Nephron (organoid): ENCODE data around the gene SERTAD2.

Experiments
- H3K27ac Mint-ChIP-seq, 3 experiments: 2 replicates each; pipeline ENCODE4 v1.8.0; 2020; ENCODE audit warnings: mixed read lengths in 3 of 3, mild to moderate bottlenecking in 2 of 3, moderate library complexity in 1 of 3
- H3K27me3 Mint-ChIP-seq: 2 replicates; pipeline ENCODE4 v1.8.0; 2021; ENCODE audit warnings: low read depth, mild to moderate bottlenecking, moderate library complexity, mixed read lengths
- H3K36me3 Mint-ChIP-seq: 2 replicates; pipeline ENCODE4 v1.8.0; 2020; ENCODE audit warnings: low read depth, mixed read lengths
- H3K4me1 Mint-ChIP-seq: 2 replicates; pipeline ENCODE4 v1.8.0; 2020; ENCODE audit warnings: mixed read lengths
- H3K4me3 Mint-ChIP-seq, 3 experiments: 2 replicates each; pipeline ENCODE4 v1.8.0; 2020; ENCODE audit warnings: mild to moderate bottlenecking in 3 of 3, mixed read lengths in 3 of 3, moderate library complexity in 2 of 3
- H3K9me3 Mint-ChIP-seq: 2 replicates; pipeline ENCODE4 v1.8.0; 2020; ENCODE audit warnings: mixed read lengths
- TF ChIP-seq, protein P1 (sequence below), 3 experiments: fragments of 200-600 bp; sonication (generic); IDR thresholded peaks; one replicate each; pipeline ENCODE4 v1.5.0; 2021; ENCODE audit warnings: antibody characterized with exemption in 3 of 3; ENCODE audit not compliant: unreplicated experiment in 3 of 3

Gene SERTAD2

DNA sequence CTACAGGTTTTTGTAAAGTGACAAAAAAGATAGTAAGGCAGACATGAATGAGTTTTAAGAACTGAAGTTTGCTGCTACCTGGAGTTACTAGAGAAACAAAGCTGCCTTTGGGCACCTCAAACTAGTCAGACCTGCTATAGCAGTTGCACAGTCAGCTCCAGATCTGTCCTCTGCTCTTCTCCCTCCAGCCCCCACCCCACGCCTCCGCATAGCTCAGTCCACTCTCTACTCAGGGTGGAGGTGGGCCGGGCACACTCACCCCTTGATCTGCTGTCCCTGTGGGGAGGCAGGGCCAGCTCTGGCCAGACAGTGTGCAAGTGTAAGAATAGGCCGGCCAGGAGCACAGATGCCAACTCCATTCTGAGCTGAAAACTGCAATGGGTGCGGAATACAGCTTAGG is 4.1 kb downstream of the SERTAD2 start:
- TF ChIP-seq, protein P1, sequence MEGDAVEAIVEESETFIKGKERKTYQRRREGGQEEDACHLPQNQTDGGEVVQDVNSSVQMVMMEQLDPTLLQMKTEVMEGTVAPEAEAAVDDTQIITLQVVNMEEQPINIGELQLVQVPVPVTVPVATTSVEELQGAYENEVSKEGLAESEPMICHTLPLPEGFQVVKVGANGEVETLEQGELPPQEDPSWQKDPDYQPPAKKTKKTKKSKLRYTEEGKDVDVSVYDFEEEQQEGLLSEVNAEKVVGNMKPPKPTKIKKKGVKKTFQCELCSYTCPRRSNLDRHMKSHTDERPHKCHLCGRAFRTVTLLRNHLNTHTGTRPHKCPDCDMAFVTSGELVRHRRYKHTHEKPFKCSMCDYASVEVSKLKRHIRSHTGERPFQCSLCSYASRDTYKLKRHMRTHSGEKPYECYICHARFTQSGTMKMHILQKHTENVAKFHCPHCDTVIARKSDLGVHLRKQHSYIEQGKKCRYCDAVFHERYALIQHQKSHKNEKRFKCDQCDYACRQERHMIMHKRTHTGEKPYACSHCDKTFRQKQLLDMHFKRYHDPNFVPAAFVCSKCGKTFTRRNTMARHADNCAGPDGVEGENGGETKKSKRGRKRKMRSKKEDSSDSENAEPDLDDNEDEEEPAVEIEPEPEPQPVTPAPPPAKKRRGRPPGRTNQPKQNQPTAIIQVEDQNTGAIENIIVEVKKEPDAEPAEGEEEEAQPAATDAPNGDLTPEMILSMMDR (IDR thresholded peaks at IDR 0.05; ENCODE audit: unreplicated experiment in 3 of 3), result no peak
- Mint-ChIP-seq H3K9me3 (no peaks in the 10 kb centered on the region), H3K4me3 (peak overlapping the region; percentile 51 to 60 (median 56)), H3K36me3 (no peaks in the 10 kb centered on the region), H3K27ac (peak overlapping the region; percentile 71 to 83 (median 82)), H3K27me3 (no peaks in the 10 kb centered on the region), H3K4me1 (peaks cover 77% of the 10 kb centered on the region)

- H3K4me1 Mint-ChIP-seq, result peaks cover 80% of the 10 kb centered on the region
- peak overlapping the region; percentile 71 to 83 (median 82) for H3K27ac Mint-ChIP-seq
- peak overlapping the region; percentile 24 to 52 (median 29) for H3K4me3 Mint-ChIP-seq
- TF ChIP-seq, protein P1 (IDR thresholded peaks at IDR 0.05; ENCODE audit: unreplicated experiment in 3 of 3), result no peak
- no peaks in the 10 kb centered on the region for H3K27me3 Mint-ChIP-seq
- H3K9me3 Mint-ChIP-seq, result no peaks in the 10 kb centered on the region
- no peaks in the 10 kb centered on the region for H3K36me3 Mint-ChIP-seq
Observed at GRCh38 chr2:64649013-64649484, 4.7 kb downstream of the SERTAD2 start.

- no peaks in the 10 kb centered on the region for H3K36me3 Mint-ChIP-seq
- no peaks in the 10 kb centered on the region for H3K9me3 Mint-ChIP-seq
- H3K4me3 Mint-ChIP-seq, result peak overlapping the region; percentile 52 to 77 (median 76)
- peaks cover 91% of the 10 kb centered on the region for H3K4me1 Mint-ChIP-seq
- TF ChIP-seq, protein P1 (IDR thresholded peaks at IDR 0.05; ENCODE audit: unreplicated experiment in 3 of 3), result peak; percentile 90 to 96 (median 94)
- peak overlapping the region; percentile 82 to 97 (median 90) for H3K27ac Mint-ChIP-seq
- H3K27me3 Mint-ChIP-seq, result no peaks in the 10 kb centered on the region
Observed at GRCh38 chr2:64646007-64646880, 7.5 kb downstream of the SERTAD2 start.

DNA sequence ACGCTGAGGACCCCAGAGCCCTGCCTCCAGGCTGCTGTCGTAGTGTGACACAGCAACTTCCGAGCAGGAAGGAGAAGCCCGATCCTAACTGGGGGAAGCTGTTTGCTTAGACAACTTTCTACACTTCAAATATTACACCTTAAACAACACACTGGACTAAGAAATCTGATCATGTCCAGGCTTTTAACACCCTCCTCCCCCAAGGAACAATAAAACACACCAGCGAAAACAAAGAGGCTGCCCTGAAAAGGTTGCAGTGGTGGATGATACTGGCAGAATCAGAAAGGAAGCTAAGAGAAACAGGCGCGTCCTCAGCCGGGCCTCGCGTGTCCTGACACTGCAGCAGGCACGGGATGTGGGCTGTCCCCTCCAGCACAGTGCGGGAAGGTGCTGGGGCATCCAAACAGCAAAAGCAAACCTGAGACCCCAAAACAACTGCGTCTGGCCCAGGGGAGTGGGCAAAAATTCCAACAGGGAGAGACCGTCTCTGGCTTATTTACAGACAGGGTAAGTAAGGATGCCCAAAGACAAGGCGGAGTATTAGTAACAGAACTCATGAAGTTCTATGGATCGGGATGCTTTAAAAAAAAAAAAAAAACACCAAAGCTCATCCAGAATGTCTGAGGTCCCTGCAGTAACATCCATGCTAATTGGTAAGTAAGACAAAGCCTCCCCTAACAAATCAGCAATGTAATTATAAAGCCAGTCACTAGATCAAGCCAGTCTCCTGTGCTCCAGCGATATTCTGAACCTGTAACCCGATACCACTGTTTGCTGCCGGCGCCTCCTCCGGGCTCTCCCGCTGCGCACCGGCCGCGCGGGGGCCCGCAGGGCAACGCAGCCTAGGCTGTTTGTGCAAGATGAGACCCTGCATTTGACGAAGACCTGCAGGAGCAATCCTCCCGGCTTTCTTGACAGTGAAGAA is 9.0 kb downstream of the SERTAD2 start:
- peak overlapping the region; percentile 97 for H3K27ac Mint-ChIP-seq
- no peaks in the 10 kb centered on the region for H3K9me3 Mint-ChIP-seq
- peaks cover 90% of the 10 kb centered on the region for H3K4me1 Mint-ChIP-seq
- peak overlapping the region; percentile 81 to 91 (median 90) for H3K4me3 Mint-ChIP-seq
- TF ChIP-seq, protein P1 (IDR thresholded peaks at IDR 0.05; ENCODE audit: unreplicated experiment in 3 of 3), result no peak
- H3K36me3 Mint-ChIP-seq, result no peaks in the 10 kb centered on the region
- no peaks in the 10 kb centered on the region for H3K27me3 Mint-ChIP-seq

GRCh38 chr2:64643838-64644457 is 9.8 kb downstream of the SERTAD2 start:
- H3K4me3 Mint-ChIP-seq, result peak overlapping the region; percentile 81 to 91 (median 90)
- H3K9me3 Mint-ChIP-seq, result no peaks in the 10 kb centered on the region
- H3K27me3 Mint-ChIP-seq, result no peaks in the 10 kb centered on the region

More at GRCh38 chr2:64643838-64644457, 9.8 kb downstream of the SERTAD2 start:
- TF ChIP-seq, protein P1 (IDR thresholded peaks at IDR 0.05; ENCODE audit: unreplicated experiment in 3 of 3), result no peak
- Mint-ChIP-seq H3K36me3 (no peaks in the 10 kb centered on the region), H3K27ac (peak overlapping the region; percentile 97), H3K4me1 (peaks cover 87% of the 10 kb centered on the region)
